ENCODE results near the gene LMNTD2. TPM values are rescaled to one million over a fixed set of nuclear protein-coding genes. Genes with fewer than 3 reads are reported as not detected.

The LMNTD2 gene
- total RNA-seq, 2 donors from 2014 or later = 8.7 to 19.2 TPM

DNA sequence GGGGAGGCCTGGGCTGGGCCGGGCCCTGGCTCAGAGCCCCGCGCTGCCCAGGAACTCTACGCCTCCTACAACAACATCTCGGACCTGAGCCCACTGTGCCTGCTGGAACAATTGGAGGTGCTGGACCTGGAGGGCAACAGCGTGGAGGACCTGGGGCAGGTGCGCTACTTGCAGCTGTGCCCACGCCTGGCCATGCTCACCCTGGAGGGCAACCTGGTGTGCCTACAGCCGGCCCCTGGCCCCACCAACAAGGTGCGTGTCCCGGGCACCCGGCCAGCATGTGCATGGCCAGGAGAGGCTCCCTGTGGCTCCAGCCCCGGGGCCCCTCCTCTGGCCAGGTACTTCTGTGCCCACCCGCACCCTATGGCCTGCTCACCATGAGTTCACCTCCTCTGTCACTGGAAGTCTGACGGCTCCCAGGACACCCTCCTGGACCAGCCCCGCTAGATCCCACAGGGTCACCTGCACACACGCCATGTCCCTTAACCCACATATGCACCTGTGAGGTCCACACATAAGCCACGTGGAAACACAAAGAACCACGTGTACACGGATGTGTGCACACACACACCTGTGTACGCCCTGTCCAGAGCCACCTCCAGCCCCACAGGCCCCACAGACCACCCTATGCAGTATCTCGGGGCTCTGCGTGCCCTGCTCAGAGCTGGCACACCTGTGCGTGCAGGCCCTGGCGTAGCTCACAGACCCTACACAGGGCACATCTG is 10.4 kb downstream of the LMNTD2 start:
- no peak for DNase-seq (ENCODE audit: low spot score)
- no peak for TF ChIP-seq POLR2AphosphoS5 (IDR thresholded peaks at IDR 0.05)
- no peaks in the 10 kb centered on the region for H3K9me3 ChIP-seq
- no peak overlapping the region for H3K27ac ChIP-seq
- no peaks in the 10 kb centered on the region for H3K36me3 ChIP-seq
- H3K4me1 ChIP-seq (replicated peaks) = peaks cover 8% of the 10 kb centered on the region
- intact Hi-C loops (cut with DNase I) = no loop called here
- H3K27me3 ChIP-seq (replicated peaks; ENCODE audit: insufficient read depth) = no peaks in the 10 kb centered on the region
- H3K4me3 ChIP-seq = no peak overlapping the region
- WGBS = 93% methylated on average over 25 of the region's 25 CpGs

- no peak for DNase-seq (ENCODE audit: low spot score)
- Histone ChIP-seq H3K27me3 (replicated peaks; ENCODE audit: insufficient read depth) (no peaks in the 10 kb centered on the region), H3K27ac (no peak overlapping the region), H3K9me3 (no peaks in the 10 kb centered on the region), H3K4me3 (no peak overlapping the region), H3K36me3 (no peaks in the 10 kb centered on the region), H3K4me1 (replicated peaks) (no peaks in the 10 kb centered on the region)
- 84% methylated on average over 30 of the region's 32 CpGs for WGBS
- intact Hi-C loops (cut with DNase I) = no loop called here
- TF ChIP-seq POLR2AphosphoS5 (IDR thresholded peaks at IDR 0.05) (no peak), POLR2A (IDR thresholded peaks at IDR 0.05) (no peak)
- TF ChIP-seq, protein P1, sequence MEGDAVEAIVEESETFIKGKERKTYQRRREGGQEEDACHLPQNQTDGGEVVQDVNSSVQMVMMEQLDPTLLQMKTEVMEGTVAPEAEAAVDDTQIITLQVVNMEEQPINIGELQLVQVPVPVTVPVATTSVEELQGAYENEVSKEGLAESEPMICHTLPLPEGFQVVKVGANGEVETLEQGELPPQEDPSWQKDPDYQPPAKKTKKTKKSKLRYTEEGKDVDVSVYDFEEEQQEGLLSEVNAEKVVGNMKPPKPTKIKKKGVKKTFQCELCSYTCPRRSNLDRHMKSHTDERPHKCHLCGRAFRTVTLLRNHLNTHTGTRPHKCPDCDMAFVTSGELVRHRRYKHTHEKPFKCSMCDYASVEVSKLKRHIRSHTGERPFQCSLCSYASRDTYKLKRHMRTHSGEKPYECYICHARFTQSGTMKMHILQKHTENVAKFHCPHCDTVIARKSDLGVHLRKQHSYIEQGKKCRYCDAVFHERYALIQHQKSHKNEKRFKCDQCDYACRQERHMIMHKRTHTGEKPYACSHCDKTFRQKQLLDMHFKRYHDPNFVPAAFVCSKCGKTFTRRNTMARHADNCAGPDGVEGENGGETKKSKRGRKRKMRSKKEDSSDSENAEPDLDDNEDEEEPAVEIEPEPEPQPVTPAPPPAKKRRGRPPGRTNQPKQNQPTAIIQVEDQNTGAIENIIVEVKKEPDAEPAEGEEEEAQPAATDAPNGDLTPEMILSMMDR (IDR thresholded peaks at IDR 0.05) = no peak
Observed at GRCh38 chr11:548700-549603, 11.6 kb downstream of the LMNTD2 start.

DNA sequence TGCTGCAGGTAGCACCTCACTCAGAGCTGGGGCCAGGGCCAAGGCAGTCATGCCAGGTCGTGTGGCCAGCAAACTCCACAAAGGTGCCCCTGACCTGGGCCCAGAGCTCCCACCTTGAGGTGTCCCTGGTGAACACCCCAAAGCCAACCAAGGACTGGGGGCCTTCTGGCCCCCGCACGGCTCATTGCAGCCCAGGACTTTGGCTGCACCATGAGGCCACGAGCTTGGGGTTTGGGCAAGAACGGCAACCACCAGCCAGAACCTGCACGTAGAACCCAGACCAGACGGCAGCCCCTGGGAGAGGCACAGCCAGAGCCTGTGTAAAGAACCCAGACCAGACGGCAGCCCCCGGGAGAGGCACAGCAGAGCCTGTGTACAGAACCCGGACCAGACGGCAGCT is 15.4 kb downstream of the LMNTD2 start:
- TF ChIP-seq POLR2A (IDR thresholded peaks at IDR 0.05) = no peak
- TF ChIP-seq POLR2AphosphoS5 (IDR thresholded peaks at IDR 0.05) = no peak
- TF ChIP-seq, protein P1 (IDR thresholded peaks at IDR 0.05) = no peak

GRCh38 chr11:544817-545166 is 15.7 kb downstream of the LMNTD2 start:
- no peaks in the 10 kb centered on the region for H3K27me3 ChIP-seq (replicated peaks; ENCODE audit: insufficient read depth)
- 96% methylated on average over 5 of the region's 5 CpGs for WGBS
- DNase-seq (ENCODE audit: low spot score) = no peak
- no peak overlapping the region for H3K4me3 ChIP-seq
- no peak for TF ChIP-seq POLR2A (IDR thresholded peaks at IDR 0.05)
- TF ChIP-seq, protein P1 (IDR thresholded peaks at IDR 0.05) = no peak
- intact Hi-C loops (cut with DNase I) = no loop called here
- H3K36me3 ChIP-seq = no peaks in the 10 kb centered on the region
- H3K4me1 ChIP-seq (replicated peaks) = no peaks in the 10 kb centered on the region
- no peaks in the 10 kb centered on the region for H3K9me3 ChIP-seq
- no peak overlapping the region for H3K27ac ChIP-seq

More for the DNA sequence above, 15.4 kb downstream of the LMNTD2 start:
- Histone ChIP-seq H3K9me3 (no peaks in the 10 kb centered on the region), H3K4me3 (no peak overlapping the region), H3K4me1 (replicated peaks) (no peaks in the 10 kb centered on the region), H3K36me3 (no peaks in the 10 kb centered on the region), H3K27me3 (replicated peaks; ENCODE audit: insufficient read depth) (no peaks in the 10 kb centered on the region), H3K27ac (no peak overlapping the region)
- intact Hi-C loops (cut with DNase I) = no loop called here
- no peak for DNase-seq (ENCODE audit: low spot score)
- 85% methylated on average over 11 of the region's 11 CpGs for WGBS

GRCh38 chr11:541433-541885 is 19.1 kb downstream of the LMNTD2 start:
- no peak overlapping the region for H3K4me3 ChIP-seq
- no peaks in the 10 kb centered on the region for H3K9me3 ChIP-seq
- peaks cover 14% of the 10 kb centered on the region for H3K4me1 ChIP-seq (replicated peaks)
- no peak for TF ChIP-seq POLR2AphosphoS5 (IDR thresholded peaks at IDR 0.05)
- TF ChIP-seq, protein P1 (IDR thresholded peaks at IDR 0.05) = no peak
- TF ChIP-seq POLR2A (IDR thresholded peaks at IDR 0.05) = no peak
- WGBS = 84% methylated on average over 7 of the region's 20 CpGs
- no peaks in the 10 kb centered on the region for H3K36me3 ChIP-seq
- intact Hi-C loops (cut with DNase I) = no loop called here
- DNase-seq (ENCODE audit: low spot score) = no peak
- H3K27ac ChIP-seq = no peak overlapping the region
- H3K27me3 ChIP-seq (replicated peaks; ENCODE audit: insufficient read depth) = no peaks in the 10 kb centered on the region
